Fibroblast of lung (primary cell): ENCODE measurements around the gene STMN1. TPM values are rescaled to one million over a fixed set of nuclear protein-coding genes. Genes with fewer than 3 reads are reported as not detected.

Experiments used
- DNase-seq, 2 donors: peaks; one replicate each; pipeline versions ENCODE4 v3.0.0 to v3.0.0-alpha.2; 2010; ENCODE audit warnings: low read depth in 2 of 2
- H2AFZ ChIP-seq: 2 replicates; pipeline ENCODE4 v1.5.1; 2012; ENCODE audit warnings: low read length, control low read depth, inconsistent platforms
- H3K27ac ChIP-seq: 2 replicates; pipeline ENCODE4 v1.5.1; 2011; ENCODE audit warnings: low read length, control low read depth; ENCODE audit not compliant: insufficient read depth
- H3K27me3 ChIP-seq: 2 replicates; pipeline ENCODE4 v1.5.1; 2011; ENCODE audit warnings: mild to moderate bottlenecking, low read length; ENCODE audit not compliant: control insufficient read depth, insufficient read depth
- H3K36me3 ChIP-seq: 2 replicates; pipeline ENCODE4 v1.5.1; 2011; ENCODE audit warnings: low read length; ENCODE audit not compliant: control insufficient read depth, insufficient read depth
- H3K4me1 ChIP-seq: 2 replicates; pipeline ENCODE4 v1.5.1; 2011; ENCODE audit warnings: low read length; ENCODE audit not compliant: control insufficient read depth, insufficient read depth; ENCODE audit errors: extremely low read depth
- H3K4me2 ChIP-seq: 2 replicates; pipeline ENCODE4 v1.5.1; 2011; ENCODE audit warnings: low read length, control low read depth; ENCODE audit not compliant: insufficient read depth; ENCODE audit errors: extremely low read depth
- H3K4me3 ChIP-seq, 4 experiments: fragments of 200-600 bp in 1 of 4; sonication (generic) in 1 of 4; replicated peaks in 1 of 4; 2 replicates each; pipeline ENCODE4 v1.5.1; 2011 to 2016; ENCODE audit warnings: low read length in 4 of 4, low read depth in 3 of 4, mild to moderate bottlenecking in 3 of 4, control low read depth in 2 of 4, inconsistent platforms in 1 of 4, mixed read lengths in 1 of 4; ENCODE audit not compliant: insufficient read depth in 1 of 4; ENCODE audit errors: control extremely low read depth in 1 of 4
- H3K79me2 ChIP-seq: 2 replicates; pipeline ENCODE4 v1.5.1; 2012; ENCODE audit warnings: mild to moderate bottlenecking, low read length, inconsistent platforms; ENCODE audit not compliant: control insufficient read depth, insufficient read depth
- H3K9ac ChIP-seq: 2 replicates; pipeline ENCODE4 v1.5.1; 2011; ENCODE audit warnings: mild to moderate bottlenecking, low read length, control low read depth; ENCODE audit not compliant: insufficient read depth
- H3K9me3 ChIP-seq: 2 replicates; pipeline ENCODE4 v1.5.1; 2012; ENCODE audit warnings: low read depth, low read length; ENCODE audit not compliant: control insufficient read depth, insufficient read depth
- H4K20me1 ChIP-seq: 2 replicates; pipeline ENCODE4 v1.5.1; 2011; ENCODE audit warnings: low read length; ENCODE audit not compliant: control insufficient read depth, insufficient read depth; ENCODE audit errors: extremely low read depth
- CTCF ChIP-seq, 2 donors: IDR thresholded peaks in 1 of 2; conservative IDR thresholded peaks in 1 of 2; 1 replicate in 1 of 2; 2 replicates in 1 of 2; pipeline ENCODE4 v1.5.1; 2011 to 2012; ENCODE audit warnings: low read length in 2 of 2, control low read depth in 1 of 2, inconsistent platforms in 1 of 2, low read depth in 1 of 2, mild to moderate bottlenecking in 1 of 2
- EZH2 ChIP-seq: IDR thresholded peaks from 2 replicates; pipeline ENCODE4 v1.5.1; 2012; ENCODE audit warnings: low read length, control low read depth, mild to moderate bottlenecking; ENCODE audit errors: missing control alignments
- polyA plus RNA-seq, 2 donors: library from polyadenylated mRNA; depleted of rRNA in 1 of 2; stranded (reverse) in 1 of 2; unstranded in 1 of 2; fragments of >200 nt; gene quantifications; 2 replicates each; pipeline ENCODE4 v1.2.1, GENCODE V29; 2011 to 2012; ENCODE audit warnings: missing spikeins in 1 of 2
- total RNA-seq: library from RNA; depleted of rRNA; stranded (reverse); fragments of >200 nt; gene quantifications from 2 replicates; pipeline ENCODE4 v1.2.1, GENCODE V29; 2014

STMN1 gene
- total and polyA plus RNA-seq, 2 donors (not counting 1 experiment from before 2014, with no cell fraction given), result 90.7 to 94.7 TPM

GRCh38 chr1:25861316-25862286, 44.6 kb downstream of the STMN1 start:
- TF ChIP-seq CTCF (conservative IDR thresholded peaks at IDR 0.05 in 1 of 2, IDR thresholded peaks at IDR 0.05 in 1 of 2; ENCODE audit: low read depth in 1 of 2, low read length in 2 of 2), result no peak
- no peak for TF ChIP-seq EZH2
- H3K79me2 ChIP-seq, result peaks cover 5% of the 10 kb centered on the region
- no peak overlapping the region for H3K4me2 ChIP-seq
- H4K20me1 ChIP-seq, result no peaks in the 10 kb centered on the region
- peaks cover 7% of the 10 kb centered on the region for H3K36me3 ChIP-seq
- no peaks in the 10 kb centered on the region for H3K27me3 ChIP-seq
- DNase-seq, result no peak
- H3K9ac ChIP-seq, result no peak overlapping the region
- no peak overlapping the region for H3K4me3 ChIP-seq
- no peaks in the 10 kb centered on the region for H3K9me3 ChIP-seq
- peaks cover 4% of the 10 kb centered on the region for H3K4me1 ChIP-seq
- no peak overlapping the region for H2AFZ ChIP-seq
- no peak overlapping the region for H3K27ac ChIP-seq

- peak within 1 kb of the TSS; percentile 98 for H3K4me2 ChIP-seq
- peak within 1 kb of the TSS; percentile 73 to 84 (median 76) for H3K4me3 ChIP-seq
- H3K9me3 ChIP-seq, result no peaks in the 10 kb centered on the region
- TF ChIP-seq EZH2, result no peak
- no peak for TF ChIP-seq CTCF (conservative IDR thresholded peaks at IDR 0.05 in 1 of 2, IDR thresholded peaks at IDR 0.05 in 1 of 2; ENCODE audit: low read depth in 1 of 2, low read length in 2 of 2)
- peak within 1 kb of the TSS; percentile 65 for H3K9ac ChIP-seq
- H2AFZ ChIP-seq, result peak within 1 kb of the TSS; percentile 96
- peak; percentile 81 to 84 for DNase-seq
- H3K36me3 ChIP-seq, result peaks cover 5% of the 10 kb centered on the region
- peak within 1 kb of the TSS; percentile 89 for H3K27ac ChIP-seq
- peaks cover 4% of the 10 kb centered on the region for H3K4me1 ChIP-seq
- H3K79me2 ChIP-seq, result peaks cover 5% of the 10 kb centered on the region
- H4K20me1 ChIP-seq, result no peaks in the 10 kb centered on the region
- no peaks in the 10 kb centered on the region for H3K27me3 ChIP-seq
These were observed 47.1 kb downstream of the STMN1 start, which contains the start of gene AUNIP for GRCh38 chr1:25858906-25859789. TSS of gene AUNIP (minus strand) at chr1:25859457. CDS start at chr1:25859357, 100 bp downstream.

GRCh38 chr1:25858494-25858893, 47.7 kb downstream of the STMN1 start:
- Histone ChIP-seq H3K4me3 (peak overlapping the region; percentile 73 to 84 (median 76)), H3K36me3 (peaks cover 5% of the 10 kb centered on the region), H3K79me2 (peaks cover 5% of the 10 kb centered on the region), H3K27me3 (no peaks in the 10 kb centered on the region), H3K4me1 (peaks cover 4% of the 10 kb centered on the region), H3K9ac (peak overlapping the region; percentile 65), H3K27ac (no peak overlapping the region), H3K9me3 (no peaks in the 10 kb centered on the region), H4K20me1 (no peaks in the 10 kb centered on the region), H3K4me2 (peak overlapping the region; percentile 98), H2AFZ (peak overlapping the region; percentile 96)
- no peak for TF ChIP-seq EZH2
- TF ChIP-seq CTCF (conservative IDR thresholded peaks at IDR 0.05 in 1 of 2, IDR thresholded peaks at IDR 0.05 in 1 of 2; ENCODE audit: low read depth in 1 of 2, low read length in 2 of 2), result no peak
- no peak for DNase-seq
